Progenitor cell of endocrine pancreas (in vitro differentiated cells): ENCODE results near the gene RAPGEF1. TPM values are rescaled to one million over a fixed set of nuclear protein-coding genes. Genes with fewer than 3 reads are reported as not detected.

Experiments
- DNase-seq: peaks from one replicate; pipeline ENCODE4 v3.0.0; 2021; ENCODE audit warnings: low spot score; ENCODE audit not compliant: unreplicated experiment
- H3K27ac Mint-ChIP-seq: 2 replicates; pipeline ENCODE4 v1.8.0; 2021; ENCODE audit warnings: mild to moderate bottlenecking, moderate library complexity, mixed read lengths
- H3K27me3 Mint-ChIP-seq: 2 replicates; pipeline ENCODE4 v1.8.0; 2021; ENCODE audit warnings: mixed read lengths
- H3K36me3 Mint-ChIP-seq: 2 replicates; pipeline ENCODE4 v1.8.0; 2022; ENCODE audit warnings: mixed read lengths; ENCODE audit not compliant: insufficient read depth
- H3K4me1 Mint-ChIP-seq: 2 replicates; pipeline ENCODE4 v1.8.0; 2021; ENCODE audit warnings: low read depth, mixed read lengths
- H3K4me3 Mint-ChIP-seq: 2 replicates; pipeline ENCODE4 v1.8.0; 2021; ENCODE audit warnings: low read depth, mild to moderate bottlenecking, moderate library complexity, mixed read lengths
- H3K9me3 Mint-ChIP-seq: 2 replicates; pipeline ENCODE4 v1.8.0; 2021; ENCODE audit warnings: low read depth, mixed read lengths
- total RNA-seq: library from RNA; stranded (reverse); gene quantifications from 2 replicates; pipeline ENCODE4 v1.2.1, GENCODE V29; 2021
- TF ChIP-seq, protein P1 (sequence below): fragments of 200-600 bp; sonication (generic); IDR thresholded peaks from one replicate; pipeline ENCODE4 v1.5.0; 2021; ENCODE audit warnings: antibody characterized with exemption, mild to moderate bottlenecking; ENCODE audit not compliant: unreplicated experiment

RAPGEF1 gene
- total RNA-seq, 1 donor from 2014 or later = 57.3 TPM

DNA sequence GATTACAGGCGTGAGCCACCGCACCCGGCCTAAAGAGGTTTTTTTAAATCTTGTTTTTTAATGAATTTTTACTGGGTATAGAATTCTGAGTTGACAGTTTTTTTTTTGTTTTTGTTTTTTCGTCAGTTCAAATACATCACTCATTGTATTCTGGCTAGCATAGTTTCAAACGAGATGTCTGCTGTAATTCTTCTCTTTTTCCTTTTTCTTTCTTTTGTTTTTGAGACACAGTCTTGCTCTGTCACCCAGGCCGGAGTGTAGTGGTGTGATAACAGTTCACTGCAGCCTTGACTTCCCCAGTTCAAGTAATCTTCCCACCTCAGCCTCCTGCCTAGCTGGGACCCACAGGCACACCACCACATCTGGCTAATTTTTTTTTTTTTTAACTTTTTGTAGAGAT, 196.7 kb downstream of the RAPGEF1 start:
- Mint-ChIP-seq H3K4me1 (peaks cover 8% of the 10 kb centered on the region), H3K9me3 (peaks cover 14% of the 10 kb centered on the region), H3K27ac (no peak overlapping the region), H3K36me3 (peaks cover 11% of the 10 kb centered on the region), H3K4me3 (no peak overlapping the region), H3K27me3 (peaks cover 11% of the 10 kb centered on the region)
- TF ChIP-seq, protein P1, sequence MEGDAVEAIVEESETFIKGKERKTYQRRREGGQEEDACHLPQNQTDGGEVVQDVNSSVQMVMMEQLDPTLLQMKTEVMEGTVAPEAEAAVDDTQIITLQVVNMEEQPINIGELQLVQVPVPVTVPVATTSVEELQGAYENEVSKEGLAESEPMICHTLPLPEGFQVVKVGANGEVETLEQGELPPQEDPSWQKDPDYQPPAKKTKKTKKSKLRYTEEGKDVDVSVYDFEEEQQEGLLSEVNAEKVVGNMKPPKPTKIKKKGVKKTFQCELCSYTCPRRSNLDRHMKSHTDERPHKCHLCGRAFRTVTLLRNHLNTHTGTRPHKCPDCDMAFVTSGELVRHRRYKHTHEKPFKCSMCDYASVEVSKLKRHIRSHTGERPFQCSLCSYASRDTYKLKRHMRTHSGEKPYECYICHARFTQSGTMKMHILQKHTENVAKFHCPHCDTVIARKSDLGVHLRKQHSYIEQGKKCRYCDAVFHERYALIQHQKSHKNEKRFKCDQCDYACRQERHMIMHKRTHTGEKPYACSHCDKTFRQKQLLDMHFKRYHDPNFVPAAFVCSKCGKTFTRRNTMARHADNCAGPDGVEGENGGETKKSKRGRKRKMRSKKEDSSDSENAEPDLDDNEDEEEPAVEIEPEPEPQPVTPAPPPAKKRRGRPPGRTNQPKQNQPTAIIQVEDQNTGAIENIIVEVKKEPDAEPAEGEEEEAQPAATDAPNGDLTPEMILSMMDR = no peak
- no peak for DNase-seq

DNA sequence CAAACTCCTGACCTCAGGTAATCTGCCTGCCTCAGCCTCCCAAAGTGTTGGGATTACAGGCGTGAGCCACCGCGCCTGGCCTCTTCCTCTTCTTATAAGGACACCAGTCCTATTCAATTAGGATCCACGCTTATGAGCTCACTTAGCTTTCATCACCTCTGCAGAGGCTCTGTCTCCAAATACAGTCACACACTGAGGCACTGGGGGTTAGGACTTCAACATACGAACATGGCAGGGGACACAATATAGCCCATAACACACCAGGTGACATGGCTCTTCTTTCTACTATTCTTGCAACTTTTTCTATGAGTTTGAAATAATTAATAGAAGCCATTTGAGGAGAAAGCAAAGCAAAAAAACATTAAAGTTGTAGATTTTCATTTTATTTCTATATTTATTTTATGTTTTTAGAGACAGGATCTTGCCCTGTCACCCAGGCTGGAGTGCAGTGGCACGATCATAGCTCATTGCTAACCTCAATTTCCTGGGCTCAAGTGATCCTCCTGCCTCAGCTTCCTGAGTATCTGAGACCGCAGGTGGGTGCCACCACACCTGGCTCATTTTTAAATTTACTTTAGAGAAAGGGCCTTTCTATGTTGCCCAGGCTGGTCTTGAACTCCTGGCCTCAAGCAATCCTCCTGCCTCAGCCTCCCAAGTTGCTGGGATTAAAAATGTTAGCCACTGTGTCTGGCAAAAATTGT, 200.5 kb downstream of the RAPGEF1 start:
- TF ChIP-seq, protein P1 = no peak
- Mint-ChIP-seq H3K9me3 (peaks cover 14% of the 10 kb centered on the region), H3K36me3 (peaks cover 4% of the 10 kb centered on the region), H3K27ac (no peak overlapping the region), H3K4me1 (peaks cover 6% of the 10 kb centered on the region), H3K27me3 (no peaks in the 10 kb centered on the region), H3K4me3 (no peak overlapping the region)
- DNase-seq = no peak

DNA sequence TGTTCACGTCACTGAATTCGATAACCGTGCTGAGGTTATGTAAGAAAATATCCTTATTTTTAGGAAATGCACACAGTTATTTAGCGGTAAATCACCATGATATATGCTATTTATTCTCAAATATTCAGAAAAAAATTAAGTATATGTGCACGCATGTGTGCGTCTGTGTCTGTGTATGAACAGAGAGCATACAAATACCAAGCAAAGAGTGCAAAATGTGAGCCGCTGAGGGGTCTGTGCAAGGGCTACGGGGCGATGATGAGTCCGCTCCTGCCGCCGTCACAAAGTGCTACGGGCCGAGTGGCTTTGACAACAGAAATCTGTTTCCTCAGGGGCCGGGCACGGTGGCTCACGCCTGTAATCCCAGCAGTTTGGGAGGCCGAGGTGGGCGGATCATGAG, 201.9 kb downstream of the RAPGEF1 start:
- Mint-ChIP-seq H3K27me3 (no peaks in the 10 kb centered on the region), H3K9me3 (peaks cover 7% of the 10 kb centered on the region), H3K36me3 (no peaks in the 10 kb centered on the region), H3K4me3 (no peak overlapping the region), H3K4me1 (peaks cover 8% of the 10 kb centered on the region), H3K27ac (no peak overlapping the region)
- DNase-seq = no peak
- TF ChIP-seq, protein P1 = no peak

DNA sequence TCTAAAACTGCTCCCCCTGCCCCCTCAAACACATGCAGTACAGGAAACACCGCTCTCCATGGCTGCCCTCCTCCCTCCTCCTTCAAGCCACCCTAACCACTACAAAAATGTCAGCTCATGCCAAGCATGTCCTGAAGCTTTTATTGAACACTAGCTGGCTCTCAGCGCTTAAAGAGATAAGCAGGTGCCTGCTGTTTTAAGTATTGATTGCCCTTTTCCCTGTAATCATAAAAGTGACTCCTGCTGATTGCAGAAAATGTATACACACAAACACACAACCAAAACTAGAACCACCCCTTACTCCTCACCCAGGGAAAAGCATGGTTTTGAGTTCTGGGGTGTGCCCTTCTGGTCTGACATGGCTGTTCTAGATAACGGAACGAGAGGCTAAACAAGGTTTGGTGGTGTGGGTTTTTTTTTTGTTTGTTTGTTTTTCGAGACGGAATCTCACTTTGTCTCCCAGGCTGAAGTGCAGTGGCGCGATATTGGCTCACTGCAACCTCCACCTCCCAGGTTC, 205.1 kb downstream of the RAPGEF1 start:
- TF ChIP-seq, protein P1 = no peak
- Mint-ChIP-seq H3K4me1 (peaks cover 17% of the 10 kb centered on the region), H3K4me3 (peak overlapping the region; percentile 29), H3K27me3 (no peaks in the 10 kb centered on the region), H3K9me3 (no peaks in the 10 kb centered on the region), H3K36me3 (no peaks in the 10 kb centered on the region), H3K27ac (peak overlapping the region; percentile 85)
- DNase-seq = no peak

DNA sequence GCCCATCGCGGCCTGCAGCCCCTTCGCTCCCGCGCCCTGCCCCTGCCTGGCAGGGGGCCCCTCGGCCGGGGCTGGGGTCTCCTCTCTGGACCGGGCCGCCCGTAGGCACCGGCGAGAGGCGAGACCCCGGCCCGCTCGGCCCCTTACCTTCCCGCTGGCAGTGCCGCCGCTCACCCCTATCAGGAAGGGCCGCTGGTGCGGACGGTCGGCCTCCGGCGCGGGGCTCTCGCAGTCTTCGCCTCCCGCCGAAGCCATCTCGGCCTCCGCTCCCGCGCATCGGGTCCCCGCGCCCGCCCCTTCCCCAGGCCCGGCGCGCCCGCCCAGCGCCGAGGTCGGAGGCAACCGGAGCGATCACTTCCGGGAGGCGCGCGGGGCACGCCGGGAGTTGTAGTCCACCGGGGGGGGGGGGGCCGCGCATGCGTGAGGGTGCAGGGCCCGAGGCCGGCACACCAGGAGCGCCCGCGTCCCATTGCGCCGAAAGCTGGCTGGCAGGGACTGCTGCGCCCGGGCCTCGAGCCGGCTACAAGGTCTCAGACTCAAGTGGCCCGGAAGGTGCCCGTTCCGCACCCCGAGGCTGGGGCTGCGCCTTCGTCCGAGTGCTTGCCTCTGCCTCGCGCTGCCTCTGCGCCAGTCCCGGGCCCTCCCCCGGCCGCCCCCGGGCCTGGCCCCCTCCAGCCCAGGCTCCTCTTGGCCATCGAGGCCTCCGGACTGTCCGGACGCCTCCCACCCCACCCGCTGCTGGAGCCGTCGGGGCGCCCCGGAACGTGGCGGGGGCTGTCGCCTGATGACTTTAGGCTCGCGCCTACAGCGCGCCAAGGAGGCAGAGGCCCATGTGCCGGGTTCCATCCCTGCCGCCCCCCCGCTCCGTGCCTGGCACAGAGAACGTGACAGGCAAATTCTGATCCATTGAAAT, 208.7 kb downstream of the RAPGEF1 start, which contains the start of gene UCK1:
TSS of gene UCK1 (minus strand) at position 344 of the 913 bp plus-strand sequence. CDS start at position 255, 89 bp downstream.
- peaks cover 4% of the 10 kb centered on the region for H3K36me3 Mint-ChIP-seq
- peak within 1 kb of the TSS; percentile 86 for H3K27ac Mint-ChIP-seq
- H3K4me3 Mint-ChIP-seq = peak within 1 kb of the TSS; percentile 82
- DNase-seq = peak; percentile 71
- no peaks in the 10 kb centered on the region for H3K27me3 Mint-ChIP-seq
- peaks cover 18% of the 10 kb centered on the region for H3K4me1 Mint-ChIP-seq
- H3K9me3 Mint-ChIP-seq = no peaks in the 10 kb centered on the region
- TF ChIP-seq, protein P1 = no peak
